Measurements from ENCODE around the gene MEGF6.

Gene MEGF6

GRCh38 chr1:3594706-3595377 is 16.5 kb downstream of the MEGF6 start:
- intact Hi-C loops (cut with DNase I; ENCODE audit: low total_unique reads): no loop called here

GRCh38 chr1:3593745-3594144 is 17.6 kb downstream of the MEGF6 start:
- intact Hi-C loops (cut with DNase I; ENCODE audit: low total_unique reads): no loop called here
- Histone ChIP-seq H3K4me3 (no peak overlapping the region), H3K9me3 (no peaks in the 10 kb centered on the region), H3K27me3 (peaks cover 0 to 9% of the 10 kb centered on the region in 2 donors), H3K27ac (no peak overlapping the region), H3K4me1 (peaks cover 0 to 12% (median 3%) of the 10 kb centered on the region in 4 donors), H3K36me3 (no peaks in the 10 kb centered on the region)
- DNase-seq: no peak
- no peak for TF ChIP-seq CTCF (IDR thresholded peaks at IDR 0.05)

More at GRCh38 chr1:3594706-3595377, 16.5 kb downstream of the MEGF6 start:
- Histone ChIP-seq H3K27ac (no peak overlapping the region), H3K9me3 (no peaks in the 10 kb centered on the region), H3K27me3 (peaks cover 0 to 10% of the 10 kb centered on the region in 2 donors), H3K4me1 (peaks cover 0 to 12% (median 3%) of the 10 kb centered on the region in 4 donors), H3K36me3 (no peaks in the 10 kb centered on the region), H3K4me3 (no peak overlapping the region)
- no peak for DNase-seq
- no peak for TF ChIP-seq CTCF (IDR thresholded peaks at IDR 0.05)

GRCh38 chr1:3593334-3593733 is 18.0 kb downstream of the MEGF6 start:
- intact Hi-C loops (cut with DNase I; ENCODE audit: low total_unique reads): no loop called here
- no peak for TF ChIP-seq CTCF (IDR thresholded peaks at IDR 0.05)
- no peak overlapping the region for H3K27ac ChIP-seq

GRCh38 chr1:3590951-3591865 is 20.1 kb downstream of the MEGF6 start:
- TF ChIP-seq CTCF (IDR thresholded peaks at IDR 0.05): no peak
- intact Hi-C loops (cut with DNase I; ENCODE audit: low total_unique reads): no loop called here
- no peak overlapping the region for H3K27ac ChIP-seq
- H3K4me1 ChIP-seq: no peaks in the 10 kb centered on the region
- H3K36me3 ChIP-seq: no peaks in the 10 kb centered on the region
- no peaks in the 10 kb centered on the region for H3K9me3 ChIP-seq
- DNase-seq: no peak
- no peak overlapping the region for H3K4me3 ChIP-seq
- peaks cover 0 to 6% of the 10 kb centered on the region in 2 donors for H3K27me3 ChIP-seq

More at GRCh38 chr1:3593334-3593733, 18.0 kb downstream of the MEGF6 start:
- Histone ChIP-seq H3K4me3 (no peak overlapping the region), H3K4me1 (peaks cover 0 to 9% (median 3%) of the 10 kb centered on the region in 4 donors), H3K9me3 (no peaks in the 10 kb centered on the region), H3K36me3 (no peaks in the 10 kb centered on the region), H3K27me3 (peaks cover 0 to 6% of the 10 kb centered on the region in 2 donors)
- no peak for DNase-seq

- peaks cover 0 to 6% of the 10 kb centered on the region in 2 donors for H3K27me3 ChIP-seq
- TF ChIP-seq CTCF (IDR thresholded peaks at IDR 0.05): no peak
- no peak overlapping the region for H3K27ac ChIP-seq
- H3K4me3 ChIP-seq: no peak overlapping the region
- no peak for DNase-seq
- H3K36me3 ChIP-seq: no peaks in the 10 kb centered on the region
- intact Hi-C loops (cut with DNase I; ENCODE audit: low total_unique reads): no loop called here
- no peaks in the 10 kb centered on the region for H3K9me3 ChIP-seq
- H3K4me1 ChIP-seq: no peaks in the 10 kb centered on the region
These were observed 21.1 kb downstream of the MEGF6 start for GRCh38 chr1:3590139-3590763.
